NK-92 treated with Interleukin-12 subunit alpha and Interleukin-12 subunit beta, amount 100 ng/mL, for 24 hours (cell line): ENCODE results near the gene TXNDC12.

Experiments used
- DNase-seq: peaks from one replicate; lab custom pipeline; 2025; lab: John Stamatoyannopoulos, UW

TXNDC12 gene

DNA sequence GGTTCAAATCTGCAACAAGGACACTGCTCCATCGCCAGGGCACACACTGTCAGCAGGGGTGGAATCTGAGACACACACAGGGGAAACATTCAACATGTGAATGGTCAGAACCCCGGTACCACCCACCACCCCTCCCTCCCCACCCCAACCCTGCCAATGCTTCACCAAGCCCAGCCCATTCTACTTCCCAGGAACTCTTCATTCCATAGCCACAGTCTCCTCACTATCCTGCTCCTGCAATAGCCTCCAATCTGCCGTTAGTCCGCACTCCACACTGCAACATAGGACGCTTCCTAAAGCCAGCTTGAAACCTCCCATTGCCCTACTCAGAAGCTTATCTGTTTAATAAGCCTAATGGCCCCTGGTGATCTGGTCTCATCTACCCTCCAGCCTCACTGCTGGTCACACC, 57.0 kb downstream of the TXNDC12 start:
- DNase-seq = no peak

GRCh38 chr1:51990478-51990965, 64.5 kb downstream of the TXNDC12 start, which contains the start of gene RAB3B:
Gene RAB3B (minus strand): TSS chr1:51990700. CDS start chr1:51977117, 13,583 bp downstream.
- DNase-seq = no peak

- no peak for DNase-seq
These were observed 65.2 kb downstream of the TXNDC12 start for GRCh38 chr1:51989582-51990477.

- DNase-seq = no peak
These were observed 66.7 kb downstream of the TXNDC12 start for GRCh38 chr1:51988254-51988653.

- DNase-seq = no peak
These were observed 68.3 kb downstream of the TXNDC12 start for GRCh38 chr1:51986718-51987117.

GRCh38 chr1:51982161-51982560, 72.8 kb downstream of the TXNDC12 start:
- DNase-seq = no peak

- DNase-seq = no peak
These were observed 73.4 kb downstream of the TXNDC12 start for GRCh38 chr1:51981555-51981954.

DNA sequence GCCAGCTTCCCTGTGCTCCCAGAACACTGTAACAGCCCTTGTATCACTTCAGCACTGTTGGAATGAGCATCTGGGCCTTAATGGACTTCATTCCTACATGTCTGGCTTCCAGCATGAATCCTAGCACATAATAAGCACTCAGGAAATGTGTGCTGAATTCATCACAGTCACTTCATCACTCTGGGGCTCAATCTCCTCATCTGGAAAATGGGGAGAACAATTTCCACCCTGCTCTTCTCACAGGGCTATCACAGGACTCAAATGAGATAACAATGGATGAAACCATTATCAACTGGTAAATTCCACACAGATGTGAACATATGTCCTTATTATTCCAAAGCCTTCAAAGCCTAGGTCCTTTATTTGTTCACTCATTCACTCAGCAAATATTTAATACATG, 76.9 kb downstream of the TXNDC12 start:
- no peak for DNase-seq

DNA sequence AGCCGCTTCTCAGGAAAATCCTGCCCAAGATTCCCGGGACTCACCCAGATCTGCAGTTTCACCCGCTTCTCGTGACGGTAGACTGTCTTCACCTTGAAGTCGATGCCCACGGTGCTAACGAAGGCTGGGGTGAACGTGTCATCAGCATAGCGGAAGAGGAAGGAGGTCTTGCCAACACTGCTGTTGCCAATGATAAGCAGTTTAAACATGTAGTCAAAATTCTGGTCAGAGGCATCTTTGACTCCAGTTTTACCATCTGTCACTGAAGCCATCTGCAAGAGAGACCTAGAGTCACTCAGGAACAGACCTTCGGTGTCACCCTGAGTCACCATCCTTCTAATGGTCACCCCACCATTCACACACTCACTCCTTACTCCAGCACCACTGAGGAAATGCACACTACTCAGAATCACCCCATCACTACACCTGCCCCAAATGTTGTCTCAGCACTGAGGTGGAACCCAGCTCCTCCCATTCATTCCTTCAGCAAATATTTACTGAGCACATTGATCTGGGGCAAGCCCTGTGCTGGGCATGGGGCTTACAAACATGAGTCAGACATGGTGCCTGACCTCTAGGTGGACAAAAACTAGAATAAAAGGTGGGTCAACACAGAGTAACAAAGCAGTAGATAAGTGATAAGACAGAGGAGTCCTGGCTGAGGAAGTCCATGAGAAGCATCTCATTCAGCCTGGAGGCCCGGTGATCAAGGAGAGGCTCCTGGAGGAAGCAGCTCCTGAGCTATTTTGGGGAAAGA, 78.0 kb downstream of the TXNDC12 start:
- no peak for DNase-seq

GRCh38 chr1:51973587-51974474, 81.2 kb downstream of the TXNDC12 start:
- no peak for DNase-seq
